ENCODE results near the gene DHX15.

GRCh38 chr4:24576276-24576675 is 8.1 kb downstream of the DHX15 start:
- TF ChIP-seq CTCF (IDR thresholded peaks at IDR 0.05) (no peak), POLR2A (IDR thresholded peaks at IDR 0.05) (no peak)
